ENCODE results near the gene UMOD.

Gene UMOD

DNA sequence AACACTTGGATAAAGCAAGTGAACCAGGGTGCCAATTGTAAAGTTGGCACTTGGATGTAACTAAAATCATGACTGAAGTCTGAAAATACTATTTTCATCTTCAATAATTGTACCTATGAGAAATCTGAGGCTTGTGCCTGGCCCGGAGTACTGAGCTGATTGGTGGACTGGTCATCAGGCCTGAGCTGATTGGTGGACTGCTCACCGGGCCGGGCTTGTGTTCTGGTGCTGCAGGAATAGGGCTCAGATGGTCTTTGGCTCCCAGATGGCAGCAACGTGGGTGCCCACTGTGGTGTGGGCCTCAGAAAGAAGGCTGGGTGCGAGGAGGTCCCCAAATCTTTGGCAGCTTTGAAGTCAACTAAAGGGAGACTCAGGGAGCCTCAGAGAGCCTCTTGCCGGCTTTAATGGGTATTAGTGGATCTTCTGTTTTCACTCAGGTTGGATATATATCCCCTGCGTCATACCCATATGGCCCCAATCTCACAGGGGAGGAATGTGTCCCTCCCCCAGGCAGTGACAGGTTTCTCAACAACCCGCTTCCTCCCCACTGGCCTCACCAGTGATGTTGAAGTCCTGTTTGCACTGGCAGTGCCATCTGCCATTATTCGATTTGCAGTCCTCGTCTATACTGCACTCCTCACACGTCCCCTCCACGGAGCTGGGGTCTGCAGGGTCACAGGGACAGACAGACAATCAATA is 4.7 kb downstream of the UMOD start:
- no peak for DNase-seq (ENCODE audit: low spot score in 2 of 2)
- no peak overlapping the region for H3K27ac Mint-ChIP-seq
- no peak overlapping the region for H3K4me3 Mint-ChIP-seq

DNA sequence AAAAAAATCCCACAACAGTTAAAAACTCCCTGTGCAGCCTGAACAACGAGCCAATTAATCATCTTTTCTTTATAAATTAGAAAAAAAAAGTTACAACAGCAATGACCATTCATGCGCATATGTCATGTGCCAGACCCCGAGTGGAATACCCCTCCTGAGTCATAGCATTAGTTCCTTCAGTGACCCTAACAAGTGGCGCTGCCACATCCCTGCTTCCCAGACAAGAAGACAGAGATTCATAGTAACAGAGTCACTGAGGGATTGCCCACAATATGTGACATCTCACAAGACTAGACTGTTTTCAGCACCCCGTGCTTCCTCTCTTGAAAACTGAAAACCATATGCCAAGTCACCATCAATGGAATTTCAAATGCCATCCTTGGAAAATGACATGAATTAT is 7.9 kb downstream of the UMOD start:
- Mint-ChIP-seq H3K27ac (no peak overlapping the region), H3K4me3 (no peak overlapping the region), H3K4me1 (no peaks in the 10 kb centered on the region), H3K27me3 (peaks cover 4% of the 10 kb centered on the region), H3K9me3 (peaks cover 2% of the 10 kb centered on the region), H3K36me3 (no peaks in the 10 kb centered on the region)
- DNase-seq (ENCODE audit: low spot score in 2 of 2), result no peak
- no peak for ATAC-seq (ENCODE audit: low read depth)

More for the DNA sequence above, 4.7 kb downstream of the UMOD start:
- peaks cover 5% of the 10 kb centered on the region for H3K27me3 Mint-ChIP-seq
- no peak for ATAC-seq (ENCODE audit: low read depth)
- H3K4me1 Mint-ChIP-seq, result no peaks in the 10 kb centered on the region
- peaks cover 2% of the 10 kb centered on the region for H3K9me3 Mint-ChIP-seq
- no peaks in the 10 kb centered on the region for H3K36me3 Mint-ChIP-seq

DNA sequence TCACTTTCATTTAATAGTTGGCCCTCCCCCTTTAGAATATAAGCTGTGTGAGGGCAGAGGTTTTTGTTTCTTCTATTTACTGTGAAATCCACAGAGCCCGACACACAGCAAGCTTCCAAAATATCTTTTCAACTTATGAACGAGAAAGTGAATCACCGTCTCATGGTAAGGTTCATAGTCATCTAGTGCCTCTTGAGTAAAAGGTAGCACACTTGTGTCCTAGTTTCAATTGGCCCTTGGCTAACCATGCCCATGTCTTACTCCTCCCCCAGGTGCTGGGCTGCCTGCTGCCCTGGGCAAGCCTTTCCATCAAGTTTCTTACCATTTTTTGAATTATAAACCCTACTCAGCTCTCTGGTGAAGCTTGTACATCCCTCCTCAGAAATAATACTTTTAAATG is 12.8 kb downstream of the UMOD start:
- peaks cover 4% of the 10 kb centered on the region for H3K27me3 Mint-ChIP-seq
- no peaks in the 10 kb centered on the region for H3K9me3 Mint-ChIP-seq
- H3K4me1 Mint-ChIP-seq, result no peaks in the 10 kb centered on the region
- H3K36me3 Mint-ChIP-seq, result no peaks in the 10 kb centered on the region
- no peak overlapping the region for H3K4me3 Mint-ChIP-seq
- no peak for DNase-seq (ENCODE audit: low spot score in 2 of 2)
- ATAC-seq (ENCODE audit: low read depth), result no peak
- H3K27ac Mint-ChIP-seq, result no peak overlapping the region

DNA sequence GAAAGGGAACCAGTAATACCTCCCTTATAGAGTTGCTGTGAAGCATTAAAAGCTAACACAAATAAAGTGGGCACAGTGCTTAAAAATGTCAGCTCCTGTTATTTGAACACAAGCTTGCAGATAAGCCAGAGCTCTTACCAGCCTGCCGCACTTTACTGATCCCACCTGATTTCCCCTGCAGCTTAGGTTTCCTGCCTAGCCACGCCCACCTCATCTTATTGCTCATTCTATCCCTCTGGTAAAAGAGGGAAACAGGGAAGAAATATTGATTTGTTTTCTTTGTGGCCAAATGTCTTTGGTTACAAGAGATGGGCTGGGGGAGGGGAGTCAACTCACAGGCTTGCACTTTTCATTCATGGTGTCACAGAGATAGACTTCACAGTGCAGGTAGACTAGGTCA is 15.6 kb downstream of the UMOD start:
- ATAC-seq (ENCODE audit: low read depth), result no peak
- H3K27ac Mint-ChIP-seq, result no peak overlapping the region

DNA sequence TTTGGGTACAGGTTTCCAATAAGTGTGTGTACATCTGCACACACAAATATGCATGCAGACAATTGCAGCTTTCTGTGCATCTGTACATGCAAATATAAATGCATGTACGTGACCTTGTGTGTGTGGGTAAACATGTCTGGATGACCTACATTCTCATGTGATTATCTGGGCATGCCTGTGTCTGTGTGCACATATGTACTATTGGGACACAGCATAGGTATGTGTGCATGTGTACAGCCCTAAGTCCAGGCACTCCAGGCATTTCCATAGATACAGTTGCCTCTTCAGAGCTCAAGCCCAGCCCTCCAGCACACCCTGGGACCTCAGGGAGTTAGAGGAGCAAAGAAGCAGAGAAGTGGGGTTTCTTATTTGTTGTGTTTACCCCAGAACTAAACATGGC is 18.1 kb downstream of the UMOD start:
- Mint-ChIP-seq H3K27ac (no peak overlapping the region), H3K4me1 (no peaks in the 10 kb centered on the region), H3K36me3 (no peaks in the 10 kb centered on the region), H3K9me3 (peaks cover 3% of the 10 kb centered on the region), H3K4me3 (no peak overlapping the region), H3K27me3 (peaks cover 12% of the 10 kb centered on the region)
- DNase-seq (ENCODE audit: low spot score in 2 of 2), result no peak
- no peak for ATAC-seq (ENCODE audit: low read depth)

More for the DNA sequence above, 15.6 kb downstream of the UMOD start:
- no peak for DNase-seq (ENCODE audit: low spot score in 2 of 2)
- no peak overlapping the region for H3K4me3 Mint-ChIP-seq
- peaks cover 8% of the 10 kb centered on the region for H3K27me3 Mint-ChIP-seq
- H3K36me3 Mint-ChIP-seq, result no peaks in the 10 kb centered on the region
- no peaks in the 10 kb centered on the region for H3K4me1 Mint-ChIP-seq
- no peaks in the 10 kb centered on the region for H3K9me3 Mint-ChIP-seq

DNA sequence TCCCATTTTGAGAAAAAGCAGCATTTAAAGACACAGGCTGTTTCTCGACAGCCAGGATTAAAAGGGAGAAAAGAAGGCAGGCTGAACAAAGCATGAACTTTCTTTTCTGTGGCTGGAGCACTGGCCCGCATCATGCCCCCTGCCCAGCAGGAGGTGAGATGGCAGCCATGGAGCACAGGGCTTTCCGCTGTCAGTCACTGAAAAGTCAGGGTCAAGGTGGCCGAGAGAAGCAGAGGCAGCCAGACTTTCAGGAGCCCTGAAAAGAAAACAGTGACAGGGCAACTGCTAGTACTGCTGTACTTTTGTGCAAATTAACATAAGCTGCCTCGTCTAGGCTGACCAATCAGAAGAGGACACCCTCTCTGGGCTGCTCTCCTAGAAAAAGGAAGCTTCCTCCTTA is 19.4 kb downstream of the UMOD start:
- H3K36me3 Mint-ChIP-seq, result no peaks in the 10 kb centered on the region
- no peak for ATAC-seq (ENCODE audit: low read depth)
- no peak for DNase-seq (ENCODE audit: low spot score in 2 of 2)
- H3K4me1 Mint-ChIP-seq, result no peaks in the 10 kb centered on the region
- H3K4me3 Mint-ChIP-seq, result no peak overlapping the region
- H3K9me3 Mint-ChIP-seq, result peaks cover 6% of the 10 kb centered on the region
- H3K27ac Mint-ChIP-seq, result no peak overlapping the region
- peaks cover 14% of the 10 kb centered on the region for H3K27me3 Mint-ChIP-seq

DNA sequence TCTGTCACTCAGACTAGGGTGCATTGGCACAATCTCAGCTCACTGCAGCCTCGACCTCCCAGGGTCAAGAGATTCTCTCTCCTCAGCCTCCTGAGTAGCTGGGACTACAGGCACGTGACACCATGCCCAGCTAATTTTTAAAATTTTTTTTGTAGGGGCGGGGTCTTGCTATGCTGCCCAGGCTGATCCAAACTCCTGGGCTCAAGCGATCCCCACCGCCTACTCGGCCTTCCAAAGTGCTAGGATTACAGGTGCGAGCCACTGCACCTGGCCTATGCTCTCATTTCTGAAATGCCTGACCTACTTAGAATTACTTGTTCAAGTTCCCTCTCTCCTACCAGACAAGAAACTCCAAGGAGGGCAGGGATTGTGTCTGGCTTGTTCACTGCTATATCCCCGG is 20.1 kb downstream of the UMOD start:
- ATAC-seq (ENCODE audit: low read depth) (no peak), DNase-seq (ENCODE audit: low spot score in 2 of 2) (no peak)
- no peak overlapping the region for H3K27ac Mint-ChIP-seq
- H3K27me3 Mint-ChIP-seq, result peaks cover 14% of the 10 kb centered on the region
- H3K36me3 Mint-ChIP-seq, result no peaks in the 10 kb centered on the region
- no peaks in the 10 kb centered on the region for H3K4me1 Mint-ChIP-seq
- H3K4me3 Mint-ChIP-seq, result no peak overlapping the region
- peaks cover 6% of the 10 kb centered on the region for H3K9me3 Mint-ChIP-seq

DNA sequence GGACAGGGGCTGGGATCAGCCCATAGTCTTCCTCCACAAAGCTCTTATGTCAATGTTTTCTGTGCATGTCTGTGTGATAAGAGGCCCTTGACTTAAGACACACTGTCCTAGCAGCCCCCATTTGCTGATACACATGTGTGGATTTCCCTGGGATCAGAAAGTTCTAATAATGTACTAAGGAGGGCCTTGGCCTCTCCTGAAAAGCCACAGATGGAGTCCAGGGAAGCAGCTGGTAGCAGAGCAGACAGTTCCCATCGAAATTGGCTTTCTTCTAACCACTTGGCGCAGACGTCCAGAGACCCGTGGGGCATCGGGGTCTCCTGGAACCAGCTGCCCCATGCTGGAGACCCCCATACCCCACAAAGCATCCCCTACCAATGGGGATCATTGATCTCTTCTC is 20.9 kb downstream of the UMOD start:
- Mint-ChIP-seq H3K4me3 (no peak overlapping the region), H3K9me3 (peaks cover 6% of the 10 kb centered on the region), H3K27ac (no peak overlapping the region), H3K4me1 (no peaks in the 10 kb centered on the region), H3K27me3 (peaks cover 12% of the 10 kb centered on the region), H3K36me3 (no peaks in the 10 kb centered on the region)
- ATAC-seq (ENCODE audit: low read depth) (no peak), DNase-seq (ENCODE audit: low spot score in 2 of 2) (no peak)

DNA sequence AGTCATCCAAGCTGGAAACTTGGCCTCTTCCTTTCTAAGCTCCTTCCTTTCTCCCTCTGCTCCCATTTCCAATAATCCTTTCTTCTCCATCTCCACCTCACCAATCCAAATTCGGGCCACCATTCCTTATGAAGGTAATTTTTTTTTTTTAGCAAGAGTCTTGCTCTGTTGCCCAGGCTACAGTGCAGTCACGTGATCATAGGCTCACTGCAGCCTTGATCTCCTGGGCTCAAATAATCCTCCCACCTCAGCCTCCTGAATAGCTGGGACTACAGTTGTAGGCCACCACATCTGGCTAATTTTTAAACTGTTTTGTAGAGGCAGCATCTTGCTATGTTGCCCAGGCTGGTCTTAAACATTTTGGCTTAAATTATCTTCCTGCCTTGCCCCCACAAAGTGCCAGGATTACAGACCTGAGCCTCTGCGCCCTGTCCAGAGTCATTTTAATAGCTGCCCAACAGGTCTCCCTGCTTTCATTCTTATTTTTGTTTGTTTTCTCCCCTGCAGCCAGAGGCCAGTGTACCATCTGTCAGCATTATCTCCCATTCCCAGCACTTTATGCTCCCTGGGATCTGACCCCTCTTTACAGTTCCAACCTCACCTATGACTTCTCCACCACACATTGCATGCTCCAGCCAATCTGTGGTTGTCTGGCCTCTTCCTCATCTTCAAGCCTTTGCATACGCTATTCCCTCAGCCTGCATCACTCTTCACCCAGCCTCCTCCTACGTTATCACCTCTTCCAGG is 22.9 kb downstream of the UMOD start:
- no peak for DNase-seq (ENCODE audit: low spot score in 2 of 2)
- peaks cover 6% of the 10 kb centered on the region for H3K9me3 Mint-ChIP-seq

DNA sequence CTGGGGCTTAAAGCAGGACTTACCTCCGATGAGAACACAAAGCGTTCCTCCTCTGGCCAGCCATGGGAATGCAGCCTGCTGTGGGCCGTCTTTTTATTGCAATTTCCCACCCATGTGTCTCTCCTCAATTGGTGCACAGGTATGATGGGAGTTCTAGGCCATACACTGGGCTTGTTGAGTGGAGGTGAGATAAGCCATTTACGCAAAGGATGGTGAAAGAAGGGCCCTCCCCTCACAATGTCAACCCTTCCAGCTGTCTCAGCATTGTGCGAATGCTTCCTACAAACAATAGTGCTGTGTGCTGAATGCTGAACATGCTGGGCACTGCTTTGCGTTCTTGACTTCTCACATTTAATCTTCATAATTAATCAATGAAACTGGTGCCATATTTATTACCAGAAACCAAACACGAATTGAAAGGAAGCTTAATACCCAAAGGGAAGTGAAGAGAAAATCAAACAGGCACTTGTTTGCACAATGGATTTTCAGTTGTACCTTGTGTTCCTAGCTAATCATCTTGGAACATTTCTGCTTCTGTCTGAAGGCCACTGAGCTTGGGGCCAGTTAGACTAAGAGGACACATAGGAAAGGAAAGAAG is 25.0 kb downstream of the UMOD start, which contains the start of gene GP2:
GP2 (minus strand) TSS at position 70 of the 598 bp plus-strand sequence. CDS start 1,082 bp downstream, outside the sequence.
- Mint-ChIP-seq H3K27me3 (peaks cover 7% of the 10 kb centered on the region), H3K36me3 (no peaks in the 10 kb centered on the region), H3K4me1 (no peaks in the 10 kb centered on the region), H3K9me3 (peaks cover 6% of the 10 kb centered on the region), H3K4me3 (no peak within 1 kb of the TSS), H3K27ac (no peak within 1 kb of the TSS)
- ATAC-seq (ENCODE audit: low read depth) (no peak), DNase-seq (ENCODE audit: low spot score in 2 of 2) (no peak)

More for the DNA sequence above, 22.9 kb downstream of the UMOD start:
- no peaks in the 10 kb centered on the region for H3K4me1 Mint-ChIP-seq
- H3K4me3 Mint-ChIP-seq, result no peak overlapping the region
- ATAC-seq (ENCODE audit: low read depth), result no peak
- H3K36me3 Mint-ChIP-seq, result no peaks in the 10 kb centered on the region
- no peak overlapping the region for H3K27ac Mint-ChIP-seq
- H3K27me3 Mint-ChIP-seq, result peaks cover 11% of the 10 kb centered on the region

DNA sequence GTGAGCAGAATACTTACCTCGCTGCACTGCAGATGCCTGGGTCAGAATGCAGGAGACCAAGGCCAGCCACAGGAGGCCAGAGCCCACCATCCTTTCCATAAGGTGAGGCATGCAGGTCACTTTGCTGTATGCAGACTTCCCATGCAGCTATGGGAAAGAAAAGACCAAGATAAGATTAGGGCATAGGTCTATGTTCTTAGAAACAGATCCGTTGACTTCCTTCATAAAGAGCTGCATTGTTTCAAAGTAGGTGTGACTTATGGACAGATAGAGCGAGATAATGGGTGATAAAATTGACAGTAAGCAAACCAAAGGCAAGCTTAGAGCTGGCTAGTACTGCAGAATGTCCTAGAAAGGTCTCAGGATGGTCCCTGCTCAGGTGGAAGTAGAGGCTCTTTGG is 26.2 kb downstream of the UMOD start:
- Mint-ChIP-seq H3K36me3 (no peaks in the 10 kb centered on the region), H3K27me3 (peaks cover 8% of the 10 kb centered on the region), H3K4me3 (no peak overlapping the region), H3K9me3 (peaks cover 6% of the 10 kb centered on the region), H3K27ac (no peak overlapping the region), H3K4me1 (no peaks in the 10 kb centered on the region)
- ATAC-seq (ENCODE audit: low read depth), result no peak
- DNase-seq (ENCODE audit: low spot score in 2 of 2), result no peak

DNA sequence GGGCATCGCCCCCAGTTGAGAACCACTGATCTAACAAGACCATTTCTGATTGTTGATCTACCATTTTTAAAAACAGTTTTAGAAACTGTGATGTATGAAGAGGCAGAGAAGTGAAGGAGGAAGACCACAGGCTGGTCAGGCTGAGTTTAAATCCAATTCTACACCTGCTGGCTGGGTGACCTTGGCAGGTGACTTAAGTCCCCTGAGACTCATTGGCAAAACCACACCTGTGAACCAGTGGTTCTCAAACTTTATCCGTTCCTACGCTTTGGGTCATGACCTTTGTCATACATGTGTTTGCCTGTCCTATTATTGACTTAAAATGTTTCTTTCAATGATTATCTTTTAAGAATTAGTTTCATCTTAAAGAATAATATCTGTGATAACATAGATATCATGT is 27.5 kb downstream of the UMOD start:
- DNase-seq (ENCODE audit: low spot score in 2 of 2), result no peak
- Mint-ChIP-seq H3K27ac (no peak overlapping the region), H3K4me3 (no peak overlapping the region), H3K9me3 (peaks cover 6% of the 10 kb centered on the region), H3K36me3 (no peaks in the 10 kb centered on the region), H3K4me1 (no peaks in the 10 kb centered on the region), H3K27me3 (peaks cover 7% of the 10 kb centered on the region)
- ATAC-seq (ENCODE audit: low read depth), result no peak

DNA sequence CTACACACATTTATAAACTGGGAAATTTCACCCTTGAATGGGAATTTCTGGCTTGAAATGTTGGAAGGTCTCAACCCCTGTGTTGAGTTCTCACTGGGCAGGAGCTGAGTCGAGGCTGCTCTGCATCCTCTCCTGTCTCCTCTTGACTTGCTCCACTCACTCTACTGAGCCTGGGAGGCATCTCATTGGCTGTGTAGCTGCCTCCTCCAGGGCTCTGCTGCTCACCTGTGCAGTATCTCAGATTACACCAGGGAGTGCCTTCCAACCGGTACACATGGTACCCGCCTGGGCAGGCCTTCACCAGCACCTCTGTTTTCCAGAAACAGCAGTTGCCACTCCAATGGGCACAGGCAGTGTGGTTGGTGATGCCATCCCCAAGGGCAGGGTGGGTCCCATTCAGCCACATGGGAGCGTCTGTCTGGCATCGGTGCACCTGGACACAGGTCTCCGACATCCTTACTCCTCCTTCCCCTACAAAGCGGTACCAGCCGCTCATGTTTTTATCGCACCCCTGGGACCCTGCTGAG is 28.9 kb downstream of the UMOD start:
- ATAC-seq (ENCODE audit: low read depth) (no peak), DNase-seq (ENCODE audit: low spot score in 2 of 2) (no peak)
- no peaks in the 10 kb centered on the region for H3K4me1 Mint-ChIP-seq
- H3K36me3 Mint-ChIP-seq, result no peaks in the 10 kb centered on the region
- H3K9me3 Mint-ChIP-seq, result no peaks in the 10 kb centered on the region
- H3K4me3 Mint-ChIP-seq, result no peak overlapping the region
- peaks cover 3% of the 10 kb centered on the region for H3K27me3 Mint-ChIP-seq
- no peak overlapping the region for H3K27ac Mint-ChIP-seq

DNA sequence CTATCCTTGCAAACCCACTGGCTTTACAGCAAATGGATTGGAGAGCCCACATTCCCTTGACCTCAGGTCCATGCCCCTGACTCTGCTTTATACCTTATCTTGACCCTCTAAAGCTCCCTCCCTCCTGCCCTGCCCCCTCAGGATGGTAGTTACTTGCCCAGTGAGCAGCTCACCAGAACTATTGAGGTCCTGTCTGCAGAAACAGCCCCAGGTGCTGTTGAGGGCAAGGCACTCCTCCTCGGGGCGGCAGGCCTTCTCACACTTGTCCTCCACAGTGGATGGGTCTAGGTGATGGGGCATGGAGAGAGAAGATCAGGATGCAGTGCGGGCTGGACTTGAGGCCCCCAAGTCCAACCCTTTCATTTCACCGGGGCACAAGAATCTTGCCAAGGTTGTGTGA is 29.8 kb downstream of the UMOD start:
- peaks cover 3% of the 10 kb centered on the region for H3K27me3 Mint-ChIP-seq
- ATAC-seq (ENCODE audit: low read depth), result no peak

More for the DNA sequence above, 29.8 kb downstream of the UMOD start:
- H3K27ac Mint-ChIP-seq, result no peak overlapping the region
- H3K36me3 Mint-ChIP-seq, result no peaks in the 10 kb centered on the region
- no peaks in the 10 kb centered on the region for H3K9me3 Mint-ChIP-seq
- H3K4me3 Mint-ChIP-seq, result no peak overlapping the region
- H3K4me1 Mint-ChIP-seq, result no peaks in the 10 kb centered on the region
- no peak for DNase-seq (ENCODE audit: low spot score in 2 of 2)

Data from memory B cell (primary cell).